Measurements from ENCODE around the gene OR10H1.

DNA sequence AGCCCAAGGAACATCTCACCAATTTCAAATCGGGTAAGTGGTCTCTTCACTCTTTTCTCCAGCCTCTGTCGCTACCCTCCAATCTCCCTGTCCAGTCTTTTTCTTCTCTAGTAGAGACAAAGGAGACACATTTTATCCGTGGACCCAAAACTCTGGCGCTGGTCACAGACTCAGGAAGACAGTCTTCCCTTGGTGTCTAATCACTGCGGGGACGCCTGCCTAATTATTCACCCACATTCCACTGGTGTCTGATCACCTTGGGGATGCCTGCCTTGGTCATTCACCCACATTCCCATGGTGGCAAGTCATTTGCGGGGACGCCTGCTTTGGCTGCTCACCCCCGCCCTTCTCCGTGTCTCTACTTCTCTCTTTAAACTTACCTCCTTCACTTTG lies 13.8 kb upstream of the OR10H1 start:
- TF ChIP-seq CHD2 (IDR thresholded peaks at IDR 0.05; ENCODE audit: low read depth, low read length): no peak
- TF ChIP-seq, protein P1, sequence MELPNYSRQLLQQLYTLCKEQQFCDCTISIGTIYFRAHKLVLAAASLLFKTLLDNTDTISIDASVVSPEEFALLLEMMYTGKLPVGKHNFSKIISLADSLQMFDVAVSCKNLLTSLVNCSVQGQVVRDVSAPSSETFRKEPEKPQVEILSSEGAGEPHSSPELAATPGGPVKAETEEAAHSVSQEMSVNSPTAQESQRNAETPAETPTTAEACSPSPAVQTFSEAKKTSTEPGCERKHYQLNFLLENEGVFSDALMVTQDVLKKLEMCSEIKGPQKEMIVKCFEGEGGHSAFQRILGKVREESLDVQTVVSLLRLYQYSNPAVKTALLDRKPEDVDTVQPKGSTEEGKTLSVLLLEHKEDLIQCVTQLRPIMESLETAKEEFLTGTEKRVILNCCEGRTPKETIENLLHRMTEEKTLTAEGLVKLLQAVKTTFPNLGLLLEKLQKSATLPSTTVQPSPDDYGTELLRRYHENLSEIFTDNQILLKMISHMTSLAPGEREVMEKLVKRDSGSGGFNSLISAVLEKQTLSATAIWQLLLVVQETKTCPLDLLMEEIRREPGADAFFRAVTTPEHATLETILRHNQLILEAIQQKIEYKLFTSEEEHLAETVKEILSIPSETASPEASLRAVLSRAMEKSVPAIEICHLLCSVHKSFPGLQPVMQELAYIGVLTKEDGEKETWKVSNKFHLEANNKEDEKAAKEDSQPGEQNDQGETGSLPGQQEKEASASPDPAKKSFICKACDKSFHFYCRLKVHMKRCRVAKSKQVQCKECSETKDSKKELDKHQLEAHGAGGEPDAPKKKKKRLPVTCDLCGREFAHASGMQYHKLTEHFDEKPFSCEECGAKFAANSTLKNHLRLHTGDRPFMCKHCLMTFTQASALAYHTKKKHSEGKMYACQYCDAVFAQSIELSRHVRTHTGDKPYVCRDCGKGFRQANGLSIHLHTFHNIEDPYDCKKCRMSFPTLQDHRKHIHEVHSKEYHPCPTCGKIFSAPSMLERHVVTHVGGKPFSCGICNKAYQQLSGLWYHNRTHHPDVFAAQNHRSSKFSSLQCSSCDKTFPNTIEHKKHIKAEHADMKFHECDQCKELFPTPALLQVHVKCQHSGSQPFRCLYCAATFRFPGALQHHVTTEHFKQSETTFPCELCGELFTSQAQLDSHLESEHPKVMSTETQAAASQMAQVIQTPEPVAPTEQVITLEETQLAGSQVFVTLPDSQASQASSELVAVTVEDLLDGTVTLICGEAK (IDR thresholded peaks at IDR 0.05): 0 out of 2 replicates have a peak, but pooled peaks have one; percentile 14
- TF ChIP-seq, protein P1 (CRISPR knock-in tag; IDR thresholded peaks at IDR 0.05): no peak
- TF ChIP-seq, protein P2, sequence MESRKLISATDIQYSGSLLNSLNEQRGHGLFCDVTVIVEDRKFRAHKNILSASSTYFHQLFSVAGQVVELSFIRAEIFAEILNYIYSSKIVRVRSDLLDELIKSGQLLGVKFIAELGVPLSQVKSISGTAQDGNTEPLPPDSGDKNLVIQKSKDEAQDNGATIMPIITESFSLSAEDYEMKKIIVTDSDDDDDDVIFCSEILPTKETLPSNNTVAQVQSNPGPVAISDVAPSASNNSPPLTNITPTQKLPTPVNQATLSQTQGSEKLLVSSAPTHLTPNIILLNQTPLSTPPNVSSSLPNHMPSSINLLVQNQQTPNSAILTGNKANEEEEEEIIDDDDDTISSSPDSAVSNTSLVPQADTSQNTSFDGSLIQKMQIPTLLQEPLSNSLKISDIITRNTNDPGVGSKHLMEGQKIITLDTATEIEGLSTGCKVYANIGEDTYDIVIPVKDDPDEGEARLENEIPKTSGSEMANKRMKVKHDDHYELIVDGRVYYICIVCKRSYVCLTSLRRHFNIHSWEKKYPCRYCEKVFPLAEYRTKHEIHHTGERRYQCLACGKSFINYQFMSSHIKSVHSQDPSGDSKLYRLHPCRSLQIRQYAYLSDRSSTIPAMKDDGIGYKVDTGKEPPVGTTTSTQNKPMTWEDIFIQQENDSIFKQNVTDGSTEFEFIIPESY (CRISPR knock-in tag; IDR thresholded peaks at IDR 0.05): no peak
- TF ChIP-seq POLR2AphosphoS5 (IDR thresholded peaks at IDR 0.05; ENCODE audit: control insufficient read depth, insufficient read depth, low read depth, low read length): no peak
- TF ChIP-seq ZNF146 (CRISPR knock-in tag; IDR thresholded peaks at IDR 0.05; ENCODE audit: unreplicated experiment): no peak
- TF ChIP-seq, protein P3, sequence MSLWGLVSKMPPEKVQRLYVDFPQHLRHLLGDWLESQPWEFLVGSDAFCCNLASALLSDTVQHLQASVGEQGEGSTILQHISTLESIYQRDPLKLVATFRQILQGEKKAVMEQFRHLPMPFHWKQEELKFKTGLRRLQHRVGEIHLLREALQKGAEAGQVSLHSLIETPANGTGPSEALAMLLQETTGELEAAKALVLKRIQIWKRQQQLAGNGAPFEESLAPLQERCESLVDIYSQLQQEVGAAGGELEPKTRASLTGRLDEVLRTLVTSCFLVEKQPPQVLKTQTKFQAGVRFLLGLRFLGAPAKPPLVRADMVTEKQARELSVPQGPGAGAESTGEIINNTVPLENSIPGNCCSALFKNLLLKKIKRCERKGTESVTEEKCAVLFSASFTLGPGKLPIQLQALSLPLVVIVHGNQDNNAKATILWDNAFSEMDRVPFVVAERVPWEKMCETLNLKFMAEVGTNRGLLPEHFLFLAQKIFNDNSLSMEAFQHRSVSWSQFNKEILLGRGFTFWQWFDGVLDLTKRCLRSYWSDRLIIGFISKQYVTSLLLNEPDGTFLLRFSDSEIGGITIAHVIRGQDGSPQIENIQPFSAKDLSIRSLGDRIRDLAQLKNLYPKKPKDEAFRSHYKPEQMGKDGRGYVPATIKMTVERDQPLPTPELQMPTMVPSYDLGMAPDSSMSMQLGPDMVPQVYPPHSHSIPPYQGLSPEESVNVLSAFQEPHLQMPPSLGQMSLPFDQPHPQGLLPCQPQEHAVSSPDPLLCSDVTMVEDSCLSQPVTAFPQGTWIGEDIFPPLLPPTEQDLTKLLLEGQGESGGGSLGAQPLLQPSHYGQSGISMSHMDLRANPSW (CRISPR knock-in tag; IDR thresholded peaks at IDR 0.05): no peak
- no peak for TF ChIP-seq HNRNPH1 (optimal IDR thresholded peaks at IDR 0.05; ENCODE audit: low read depth, low read length)
- no peak for TF ChIP-seq BRD9 (IDR thresholded peaks at IDR 0.05; ENCODE audit: low read depth, partially characterized antibody)
- TF ChIP-seq YY1 (IDR thresholded peaks at IDR 0.05; ENCODE audit: borderline replicate concordance in 1 of 3, control insufficient read depth in 1 of 3, extremely low read depth in 1 of 3, insufficient read depth in 3 of 3, insufficient read length in 1 of 3, insufficient replicate concordance in 2 of 3, low read depth in 1 of 3, low read length in 2 of 3): no peak
- no peak for TF ChIP-seq CREB1 (IDR thresholded peaks at IDR 0.05)
- no peak for TF ChIP-seq CREB1 (CRISPR knock-in tag; IDR thresholded peaks at IDR 0.05)
- no peak for TF ChIP-seq JUND (IDR thresholded peaks at IDR 0.05; ENCODE audit: borderline replicate concordance, low read depth, low read length)
- no peak for TF ChIP-seq JUND (tag; IDR thresholded peaks at IDR 0.05; ENCODE audit: borderline replicate concordance, low read depth, low read length)
